GM23338 (cell line): Measurements from ENCODE around the gene CLEC4E.

Experiments
- CTCF ChIP-seq, 2 experiments: fragments of 200-600 bp in 1 of 2; sonication (generic) in 1 of 2; conservative IDR thresholded peaks; 2 replicates each; pipeline versions ENCODE4 v1.5.1 to v1.6.1; 2016 to 2017; ENCODE audit warnings: antibody characterized with exemption in 2 of 2, low read depth in 2 of 2, mild to moderate bottlenecking in 2 of 2, moderate library complexity in 1 of 2
- ETS1 ChIP-seq: IDR thresholded peaks from 2 replicates; pipeline ENCODE4 v1.6.1; 2016; ENCODE audit warnings: antibody characterized with exemption

GRCh38 chr12:8577879-8578278 is 37.2 kb upstream of the CLEC4E start:
- TF ChIP-seq CTCF (conservative IDR thresholded peaks at IDR 0.05; ENCODE audit: low read depth in 2 of 2) = peak in 1 of 2 experiments; percentile 25; a peak in 1 of 4 replicates
- TF ChIP-seq ETS1 = no peak
